K562 (cell line): ENCODE data around the gene TRERF1. TPM values are rescaled to one million over a fixed set of nuclear protein-coding genes. Genes with fewer than 3 reads are reported as not detected.

ENCODE experiments used
- ATAC-seq: fragments of 200-7000 bp; cut with Tn5 transposase; 3 replicates; pipeline ENCODE4 v1.9.1; 2020; ENCODE audit warnings: moderate library complexity
- BruUV-seq: library from RNA; stranded (reverse); fragments of 400-500 nt; replicated peaks from 2 replicates; lab custom pipeline; 2021; lab: Mats Ljungman, UMichigan
- CTCF ChIA-PET: fragments of 300-600 bp; formaldehyde crosslinking; extraction: SDS; loops from one replicate; lab custom pipeline; 2021; ENCODE audit warnings: low intra/inter-chr PET ratio; lab: Yijun Ruan, JAX
- POLR2A ChIA-PET: fragments of 300-600, 350-650 bp; sonication (Branson Sonifier 250); formaldehyde crosslinking; extraction: SDS; loops from one replicate; lab custom pipeline; 2021; ENCODE audit warnings: antibody characterized with exemption, inconsistent platforms; lab: Yijun Ruan, JAX
- DNase-seq, 4 experiments: peaks; one replicate each; pipeline versions ENCODE4 v3.0.0 to v3.0.0-alpha.2; 2011 to 2018; ENCODE audit warnings: low spot score in 3 of 4, mixed read lengths in 3 of 4; ENCODE audit errors: extremely low read depth in 1 of 4
- FAIRE-seq: peaks from 2 replicates; lab custom pipeline; 2011; peaks lifted over from hg19 to GRCh38; lab: Jason Lieb, UNC
- H2AFZ ChIP-seq: 2 replicates; pipeline ENCODE4 v1.6.0; 2011; ENCODE audit warnings: low read depth, low read length, control low read depth, inconsistent platforms
- H3K27ac ChIP-seq: fragments of 200-600 bp; 3 replicates; pipeline ENCODE4 v1.8.0; 2011; ENCODE audit warnings: low read depth, mild to moderate bottlenecking, control low read depth, inconsistent platforms, low read length, moderate library complexity, mixed read lengths; ENCODE audit errors: extremely low read depth
- H3K27me3 ChIP-seq, 2 experiments: fragments of 300-600 bp in 1 of 2; 2 replicates in 1 of 2; 3 replicates in 1 of 2; pipeline versions ENCODE4 v1.6.0 to v1.8.0; 2011; ENCODE audit warnings: inconsistent platforms in 2 of 2, low read length in 2 of 2, mild to moderate bottlenecking in 1 of 2, mixed read lengths in 1 of 2, moderate library complexity in 1 of 2; ENCODE audit not compliant: control insufficient read depth in 2 of 2, insufficient read depth in 2 of 2
- H3K36me3 ChIP-seq: fragments of 300-600 bp; 3 replicates; pipeline ENCODE4 v1.8.0; 2011; ENCODE audit warnings: mild to moderate bottlenecking, low read length, inconsistent platforms; ENCODE audit not compliant: control insufficient read depth, insufficient read depth
- H3K4me1 ChIP-seq, 2 experiments: fragments of 200-600 bp in 1 of 2; replicated peaks in 1 of 2; 2 replicates in 1 of 2; 3 replicates in 1 of 2; pipeline versions ENCODE4 v1.5.1 to v1.8.0; 2011; ENCODE audit warnings: inconsistent platforms in 2 of 2, low read length in 2 of 2, mild to moderate bottlenecking in 1 of 2, mixed read lengths in 1 of 2, moderate library complexity in 1 of 2; ENCODE audit not compliant: control insufficient read depth in 2 of 2, insufficient read depth in 2 of 2
- H3K4me2 ChIP-seq: 2 replicates; pipeline ENCODE4 v1.6.1; 2011; ENCODE audit warnings: low read length, control low read depth, inconsistent platforms, mixed read lengths; ENCODE audit not compliant: insufficient read depth
- H3K4me3 ChIP-seq: fragments of 200-600 bp; sonication (generic), shearing (Covaris generic); 2 replicates; pipeline ENCODE4 v1.5.1; 2016; ENCODE audit warnings: control low read depth, inconsistent platforms
- H3K79me2 ChIP-seq: fragments of 200-600 bp; 3 replicates; pipeline ENCODE4 v1.8.0; 2011; ENCODE audit warnings: low read length, inconsistent platforms; ENCODE audit not compliant: control insufficient read depth, insufficient read depth
- H3K9ac ChIP-seq, 2 experiments: 2 replicates each; pipeline versions ENCODE4 v1.6.0 to v1.6.1; 2011; ENCODE audit warnings: low read depth in 2 of 2, low read length in 2 of 2, control low read depth in 1 of 2, inconsistent platforms in 1 of 2, mild to moderate bottlenecking in 1 of 2, mixed read lengths in 1 of 2; ENCODE audit not compliant: insufficient read depth in 1 of 2
- H3K9me1 ChIP-seq: one replicate; pipeline ENCODE4 v1.6.0; 2011; ENCODE audit warnings: inconsistent platforms, mild to moderate bottlenecking, low read length, moderate library complexity; ENCODE audit not compliant: control insufficient read depth, insufficient read depth
- H3K9me3 ChIP-seq: replicated peaks from 2 replicates; pipeline ENCODE4 v1.5.1; 2011; ENCODE audit warnings: low read depth, low read length, inconsistent platforms; ENCODE audit not compliant: control insufficient read depth, insufficient read depth
- H4K20me1 ChIP-seq: replicated peaks from 2 replicates; pipeline ENCODE4 v1.6.1; 2011; ENCODE audit warnings: low read length, inconsistent platforms, mixed read lengths; ENCODE audit not compliant: control insufficient read depth, insufficient read depth
- CHD1 ChIP-seq: fragments of 200-600 bp; sonication (generic); IDR thresholded peaks from one replicate; pipeline ENCODE4 v1.6.1; 2012; ENCODE audit warnings: mild to moderate bottlenecking, moderate library complexity, low read length, inconsistent platforms
- SRSF3 ChIP-seq: fragments of 200-400 bp; formaldehyde crosslinking; IDR thresholded peaks from 2 replicates; pipeline ENCODE4 v1.6.1; 2016; ENCODE audit warnings: mild to moderate bottlenecking, low read length, moderate library complexity; ENCODE audit not compliant: insufficient read depth
- ZNF41 ChIP-seq: fragments of 250-450 bp; sonication (Bioruptor Pico); conservative IDR thresholded peaks from 2 replicates; pipeline ENCODE4 v1.4.0; 2020; ENCODE audit warnings: mild to moderate bottlenecking
- ZNF561 ChIP-seq: fragments of 450-650 bp; formaldehyde crosslinking; conservative IDR thresholded peaks from 2 replicates; pipeline ENCODE4 v1.4.0; 2020; ENCODE audit warnings: mild to moderate bottlenecking, moderate library complexity
- WGBS: fragments of 100-300 bp; shearing (Covaris generic); methylation state at CpG from one replicate; pipeline ENCODE4 v1.1.6; 2016; ENCODE audit warnings: low coverage, mixed read lengths; ENCODE audit not compliant: insufficient coverage; ENCODE audit errors: missing lambda C conversion rate; 5-methylcytosine and 5-hydroxymethylcytosine counted together
- in situ Hi-C: fragments of 300-500 bp; cut with MboI; formaldehyde crosslinking; loops from 4 replicates; pipeline ENCODE4 v1.15.0; 2018; ENCODE audit warnings: inconsistent platforms, mixed read lengths
- intact Hi-C: fragments of 100-400 bp; cut with micrococcal nuclease; formaldehyde crosslinking; loops from 2 replicates; pipeline ENCODE4 v1.14.2; 2022
- polyA plus RNA-seq, 8 experiments: library from polyadenylated mRNA; depleted of rRNA in 4 of 8; stranded (reverse) in 5 of 8; unstranded in 3 of 8; fragments of >200 nt; fragmentation: Nextera tagmentation in 2 of 8; fragmentation: Illumina TruSeq in 1 of 8; extraction: Ambion mirVana in 2 of 8; extraction: Trizol in 1 of 8; gene quantifications; 2 replicates each; pipeline versions ENCODE4 v1.2.1 to v1.2.3, GENCODE V29; 2011 to 2014; ENCODE audit warnings: inconsistent platforms in 1 of 8, missing spikeins in 1 of 8
- total RNA-seq, 7 experiments: library from RNA; depleted of rRNA in 6 of 7; stranded (reverse); fragments of >200 nt in 6 of 7; fragmentation: Illumina TruSeq in 2 of 7; extraction: Trizol in 2 of 7; gene quantifications; 2 replicates each; pipeline versions ENCODE4 v1.2.1 to v1.2.3, GENCODE V29; 2011 to 2021; ENCODE audit warnings: low replicate concordance in 1 of 7
- TF ChIP-seq, protein P1 (sequence below): IDR thresholded peaks from 2 replicates; pipeline ENCODE4 v1.6.1; 2011; ENCODE audit warnings: borderline replicate concordance, low read depth, mild to moderate bottlenecking, moderate library complexity, low read length; ENCODE audit not compliant: insufficient read depth, poor library complexity, severe bottlenecking
- TF ChIP-seq, protein P2 (sequence below): fragments of 150-350 bp; IDR thresholded peaks from 2 replicates; pipeline ENCODE4 v1.6.1; 2014; ENCODE audit warnings: low read depth, mild to moderate bottlenecking, low read length, borderline replicate concordance
- TF ChIP-seq, protein P3 (sequence below): fragments of 450-650 bp; IDR thresholded peaks from 2 replicates; pipeline ENCODE4 v1.6.1; 2016; ENCODE audit warnings: mild to moderate bottlenecking

Gene TRERF1
- total and polyA plus RNA-seq, 9 of the 15 experiments (the other 6 are each of a cell fraction or from before 2014, with no cell fraction given) = 0.04 to 0.20 (median 0.07) TPM; not detected in 3

DNA sequence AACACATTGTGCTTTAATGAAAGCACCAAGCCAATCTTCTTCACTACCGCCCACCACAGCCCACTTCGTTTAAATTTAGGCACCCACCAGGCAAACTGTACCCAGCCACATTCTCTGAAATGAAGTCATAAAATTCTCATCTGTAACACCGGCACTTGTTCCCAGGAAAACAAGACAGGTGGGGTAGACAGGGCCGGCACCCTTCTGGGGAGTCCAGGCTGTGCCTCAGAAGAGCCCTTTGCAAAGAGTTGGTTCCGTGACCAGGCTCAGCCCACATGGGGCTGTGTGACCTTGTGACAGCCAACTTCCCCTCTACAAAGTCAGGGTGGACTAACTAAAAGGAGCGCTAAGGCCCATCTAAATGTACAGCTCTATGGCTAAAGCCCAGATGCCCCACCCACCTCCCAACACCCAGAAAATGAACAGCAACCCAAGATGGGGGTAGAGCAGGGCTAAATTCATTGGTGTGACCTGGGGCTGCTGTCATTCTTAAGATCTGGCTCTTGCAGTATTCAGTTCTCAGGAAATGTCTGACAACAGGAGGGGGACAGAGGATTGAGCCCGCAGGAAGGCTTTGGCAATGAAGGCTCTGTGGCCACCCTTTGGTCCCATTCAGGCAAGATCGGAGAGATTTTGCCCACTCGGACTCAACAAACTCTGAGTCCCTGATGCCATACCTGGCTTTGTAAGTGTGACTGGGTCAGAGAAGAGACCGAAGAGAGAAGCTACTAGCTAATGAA is 56.7 kb downstream of the TRERF1 start:
- BruUV-seq = no TSS peak
- 10% methylated on average over 10 of the region's 10 CpGs for WGBS
- Histone ChIP-seq H3K4me1 (no peaks in the 10 kb centered on the region), H3K9me3 (no peaks in the 10 kb centered on the region), H2AFZ (no peak overlapping the region), H3K9me1 (no peaks in the 10 kb centered on the region), H3K4me2 (no peak overlapping the region), H3K27ac (no peak overlapping the region), H3K9ac (no peak overlapping the region), H3K36me3 (no peaks in the 10 kb centered on the region), H4K20me1 (no peaks in the 10 kb centered on the region), H3K4me3 (no peak overlapping the region), H3K27me3 (peaks cover 34 to 51% of the 10 kb centered on the region in 2 experiments; a peak in 4 of 5 replicates), H3K79me2 (no peaks in the 10 kb centered on the region)
- ATAC-seq (no peak), FAIRE-seq (no peak), DNase-seq (no peak)
- CTCF ChIA-PET = no interaction called here
- intact Hi-C loops = no loop called here
- TF ChIP-seq ZNF561 = no peak
- TF ChIP-seq, protein P1, sequence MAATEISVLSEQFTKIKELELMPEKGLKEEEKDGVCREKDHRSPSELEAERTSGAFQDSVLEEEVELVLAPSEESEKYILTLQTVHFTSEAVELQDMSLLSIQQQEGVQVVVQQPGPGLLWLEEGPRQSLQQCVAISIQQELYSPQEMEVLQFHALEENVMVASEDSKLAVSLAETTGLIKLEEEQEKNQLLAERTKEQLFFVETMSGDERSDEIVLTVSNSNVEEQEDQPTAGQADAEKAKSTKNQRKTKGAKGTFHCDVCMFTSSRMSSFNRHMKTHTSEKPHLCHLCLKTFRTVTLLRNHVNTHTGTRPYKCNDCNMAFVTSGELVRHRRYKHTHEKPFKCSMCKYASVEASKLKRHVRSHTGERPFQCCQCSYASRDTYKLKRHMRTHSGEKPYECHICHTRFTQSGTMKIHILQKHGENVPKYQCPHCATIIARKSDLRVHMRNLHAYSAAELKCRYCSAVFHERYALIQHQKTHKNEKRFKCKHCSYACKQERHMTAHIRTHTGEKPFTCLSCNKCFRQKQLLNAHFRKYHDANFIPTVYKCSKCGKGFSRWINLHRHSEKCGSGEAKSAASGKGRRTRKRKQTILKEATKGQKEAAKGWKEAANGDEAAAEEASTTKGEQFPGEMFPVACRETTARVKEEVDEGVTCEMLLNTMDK = no peak
- TF ChIP-seq, protein P2, sequence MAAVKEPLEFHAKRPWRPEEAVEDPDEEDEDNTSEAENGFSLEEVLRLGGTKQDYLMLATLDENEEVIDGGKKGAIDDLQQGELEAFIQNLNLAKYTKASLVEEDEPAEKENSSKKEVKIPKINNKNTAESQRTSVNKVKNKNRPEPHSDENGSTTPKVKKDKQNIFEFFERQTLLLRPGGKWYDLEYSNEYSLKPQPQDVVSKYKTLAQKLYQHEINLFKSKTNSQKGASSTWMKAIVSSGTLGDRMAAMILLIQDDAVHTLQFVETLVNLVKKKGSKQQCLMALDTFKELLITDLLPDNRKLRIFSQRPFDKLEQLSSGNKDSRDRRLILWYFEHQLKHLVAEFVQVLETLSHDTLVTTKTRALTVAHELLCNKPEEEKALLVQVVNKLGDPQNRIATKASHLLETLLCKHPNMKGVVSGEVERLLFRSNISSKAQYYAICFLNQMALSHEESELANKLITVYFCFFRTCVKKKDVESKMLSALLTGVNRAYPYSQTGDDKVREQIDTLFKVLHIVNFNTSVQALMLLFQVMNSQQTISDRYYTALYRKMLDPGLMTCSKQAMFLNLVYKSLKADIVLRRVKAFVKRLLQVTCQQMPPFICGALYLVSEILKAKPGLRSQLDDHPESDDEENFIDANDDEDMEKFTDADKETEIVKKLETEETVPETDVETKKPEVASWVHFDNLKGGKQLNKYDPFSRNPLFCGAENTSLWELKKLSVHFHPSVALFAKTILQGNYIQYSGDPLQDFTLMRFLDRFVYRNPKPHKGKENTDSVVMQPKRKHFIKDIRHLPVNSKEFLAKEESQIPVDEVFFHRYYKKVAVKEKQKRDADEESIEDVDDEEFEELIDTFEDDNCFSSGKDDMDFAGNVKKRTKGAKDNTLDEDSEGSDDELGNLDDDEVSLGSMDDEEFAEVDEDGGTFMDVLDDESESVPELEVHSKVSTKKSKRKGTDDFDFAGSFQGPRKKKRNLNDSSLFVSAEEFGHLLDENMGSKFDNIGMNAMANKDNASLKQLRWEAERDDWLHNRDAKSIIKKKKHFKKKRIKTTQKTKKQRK = no peak
- TF ChIP-seq, protein P3, sequence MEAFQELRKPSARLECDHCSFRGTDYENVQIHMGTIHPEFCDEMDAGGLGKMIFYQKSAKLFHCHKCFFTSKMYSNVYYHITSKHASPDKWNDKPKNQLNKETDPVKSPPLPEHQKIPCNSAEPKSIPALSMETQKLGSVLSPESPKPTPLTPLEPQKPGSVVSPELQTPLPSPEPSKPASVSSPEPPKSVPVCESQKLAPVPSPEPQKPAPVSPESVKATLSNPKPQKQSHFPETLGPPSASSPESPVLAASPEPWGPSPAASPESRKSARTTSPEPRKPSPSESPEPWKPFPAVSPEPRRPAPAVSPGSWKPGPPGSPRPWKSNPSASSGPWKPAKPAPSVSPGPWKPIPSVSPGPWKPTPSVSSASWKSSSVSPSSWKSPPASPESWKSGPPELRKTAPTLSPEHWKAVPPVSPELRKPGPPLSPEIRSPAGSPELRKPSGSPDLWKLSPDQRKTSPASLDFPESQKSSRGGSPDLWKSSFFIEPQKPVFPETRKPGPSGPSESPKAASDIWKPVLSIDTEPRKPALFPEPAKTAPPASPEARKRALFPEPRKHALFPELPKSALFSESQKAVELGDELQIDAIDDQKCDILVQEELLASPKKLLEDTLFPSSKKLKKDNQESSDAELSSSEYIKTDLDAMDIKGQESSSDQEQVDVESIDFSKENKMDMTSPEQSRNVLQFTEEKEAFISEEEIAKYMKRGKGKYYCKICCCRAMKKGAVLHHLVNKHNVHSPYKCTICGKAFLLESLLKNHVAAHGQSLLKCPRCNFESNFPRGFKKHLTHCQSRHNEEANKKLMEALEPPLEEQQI = no peak
- no peak for TF ChIP-seq CHD1
- no peak for TF ChIP-seq ZNF41
- no peak for TF ChIP-seq SRSF3
- in situ Hi-C loops = no loop called here
- POLR2A ChIA-PET = interaction anchor here (0.6 kb wide), 2 partner anchors 9 kb away, joined by 3 read pairs; no protein-coding TSS in a partner anchor
